WERI-Rb-1 (cell line): ENCODE measurements around the gene IRF1.

ENCODE experiments used
- DNase-seq: peaks from one replicate; pipeline ENCODE4 v3.0.0-alpha.2; 2020
- H3K27ac ChIP-seq: fragments of 250-450 bp; sonication (Bioruptor Pico); 2 replicates; pipeline ENCODE4 v1.5.1; 2020; ENCODE audit warnings: mild to moderate bottlenecking, moderate library complexity
- H3K27me3 ChIP-seq: fragments of 250-450 bp; sonication (Bioruptor Pico); 2 replicates; pipeline ENCODE4 v1.5.1; 2021; ENCODE audit warnings: mild to moderate bottlenecking, low read depth, moderate library complexity; ENCODE audit not compliant: insufficient read depth, severe bottlenecking
- H3K36me3 ChIP-seq: fragments of 250-450 bp; sonication (Bioruptor Pico); 2 replicates; pipeline ENCODE4 v1.5.1; 2020; ENCODE audit warnings: mild to moderate bottlenecking, moderate library complexity
- H3K4me3 ChIP-seq: 2 replicates; pipeline ENCODE4 v1.5.1; 2011; ENCODE audit warnings: low read depth, mild to moderate bottlenecking, control low read depth, low read length
- H3K9me3 ChIP-seq: fragments of 250-450 bp; sonication (Bioruptor Pico); 2 replicates; pipeline ENCODE4 v1.5.1; 2021; ENCODE audit warnings: mild to moderate bottlenecking, moderate library complexity; ENCODE audit not compliant: severe bottlenecking
- TF ChIP-seq, protein P1 (sequence below): IDR thresholded peaks from 2 replicates; pipeline ENCODE4 v1.5.1; 2011; ENCODE audit warnings: low read depth, mild to moderate bottlenecking, control low read depth, inconsistent platforms, low read length

Gene IRF1

DNA sequence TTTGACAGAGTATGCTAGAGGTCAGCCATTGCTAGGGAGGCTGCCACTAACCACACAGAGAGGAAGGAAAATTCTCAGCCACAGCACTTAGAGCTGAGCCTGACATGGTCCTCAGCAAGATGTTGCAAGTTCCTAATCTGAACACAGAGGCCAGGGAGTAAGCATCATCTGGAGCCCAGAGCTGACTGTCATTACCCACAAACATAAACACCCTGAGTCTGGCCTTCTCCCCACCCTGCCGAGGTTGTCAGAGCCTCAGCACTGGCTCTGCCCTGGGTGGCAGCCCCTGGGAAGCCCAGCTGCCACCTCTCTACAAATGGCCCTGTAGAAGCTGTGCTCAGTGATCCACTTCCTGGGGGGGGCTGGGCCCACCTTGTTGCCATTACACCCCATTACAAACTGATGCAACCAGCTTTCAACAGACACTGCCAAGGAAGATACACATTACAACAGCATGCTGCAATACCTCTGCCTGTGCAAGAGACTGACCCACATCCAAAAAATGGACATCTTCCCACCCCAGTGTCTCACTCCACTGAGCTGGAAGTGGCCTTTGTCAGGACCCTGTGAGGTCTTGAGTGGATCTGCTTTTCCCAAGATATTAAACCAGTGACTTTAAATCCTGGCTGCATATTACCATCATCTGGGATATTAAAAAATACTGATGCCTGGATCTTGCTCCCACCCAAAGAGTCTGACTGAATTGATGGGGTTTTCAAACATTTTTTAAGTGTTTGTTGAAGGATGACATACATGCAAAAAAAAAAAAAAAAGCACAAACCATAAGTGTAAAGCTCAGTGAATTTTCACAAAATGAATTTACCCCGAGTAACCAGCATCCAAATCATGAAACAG, 33.0 kb downstream of the IRF1 start:
- H3K27ac ChIP-seq: no peak overlapping the region
- DNase-seq: no peak
- H3K27me3 ChIP-seq: no peaks in the 10 kb centered on the region
- H3K4me3 ChIP-seq: no peak overlapping the region
- TF ChIP-seq, protein P1, sequence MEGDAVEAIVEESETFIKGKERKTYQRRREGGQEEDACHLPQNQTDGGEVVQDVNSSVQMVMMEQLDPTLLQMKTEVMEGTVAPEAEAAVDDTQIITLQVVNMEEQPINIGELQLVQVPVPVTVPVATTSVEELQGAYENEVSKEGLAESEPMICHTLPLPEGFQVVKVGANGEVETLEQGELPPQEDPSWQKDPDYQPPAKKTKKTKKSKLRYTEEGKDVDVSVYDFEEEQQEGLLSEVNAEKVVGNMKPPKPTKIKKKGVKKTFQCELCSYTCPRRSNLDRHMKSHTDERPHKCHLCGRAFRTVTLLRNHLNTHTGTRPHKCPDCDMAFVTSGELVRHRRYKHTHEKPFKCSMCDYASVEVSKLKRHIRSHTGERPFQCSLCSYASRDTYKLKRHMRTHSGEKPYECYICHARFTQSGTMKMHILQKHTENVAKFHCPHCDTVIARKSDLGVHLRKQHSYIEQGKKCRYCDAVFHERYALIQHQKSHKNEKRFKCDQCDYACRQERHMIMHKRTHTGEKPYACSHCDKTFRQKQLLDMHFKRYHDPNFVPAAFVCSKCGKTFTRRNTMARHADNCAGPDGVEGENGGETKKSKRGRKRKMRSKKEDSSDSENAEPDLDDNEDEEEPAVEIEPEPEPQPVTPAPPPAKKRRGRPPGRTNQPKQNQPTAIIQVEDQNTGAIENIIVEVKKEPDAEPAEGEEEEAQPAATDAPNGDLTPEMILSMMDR: no peak
- no peaks in the 10 kb centered on the region for H3K36me3 ChIP-seq
- no peaks in the 10 kb centered on the region for H3K9me3 ChIP-seq

DNA sequence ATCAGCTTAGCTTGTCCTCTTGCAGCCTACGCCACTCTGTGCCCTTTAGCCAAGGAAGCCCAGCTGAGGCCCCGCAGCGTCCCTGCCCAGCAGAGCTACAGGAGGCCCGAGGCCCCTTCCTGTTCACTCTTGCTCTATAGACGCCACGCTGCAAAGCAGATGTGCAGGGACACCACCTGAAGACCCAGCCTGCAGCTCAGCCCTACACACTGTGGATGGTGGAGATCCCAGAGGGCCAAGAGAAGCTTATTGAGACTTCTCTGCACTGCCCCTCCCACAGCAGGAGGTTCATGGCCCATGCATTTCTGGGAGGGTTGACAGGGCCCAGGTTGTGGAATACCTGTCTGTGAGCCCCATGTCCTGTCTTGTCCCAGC, 33.6 kb downstream of the IRF1 start:
- TF ChIP-seq, protein P1: no peak
- Histone ChIP-seq H3K36me3 (no peaks in the 10 kb centered on the region), H3K27ac (no peak overlapping the region), H3K4me3 (no peak overlapping the region), H3K27me3 (no peaks in the 10 kb centered on the region), H3K9me3 (no peaks in the 10 kb centered on the region)
- DNase-seq: no peak

DNA sequence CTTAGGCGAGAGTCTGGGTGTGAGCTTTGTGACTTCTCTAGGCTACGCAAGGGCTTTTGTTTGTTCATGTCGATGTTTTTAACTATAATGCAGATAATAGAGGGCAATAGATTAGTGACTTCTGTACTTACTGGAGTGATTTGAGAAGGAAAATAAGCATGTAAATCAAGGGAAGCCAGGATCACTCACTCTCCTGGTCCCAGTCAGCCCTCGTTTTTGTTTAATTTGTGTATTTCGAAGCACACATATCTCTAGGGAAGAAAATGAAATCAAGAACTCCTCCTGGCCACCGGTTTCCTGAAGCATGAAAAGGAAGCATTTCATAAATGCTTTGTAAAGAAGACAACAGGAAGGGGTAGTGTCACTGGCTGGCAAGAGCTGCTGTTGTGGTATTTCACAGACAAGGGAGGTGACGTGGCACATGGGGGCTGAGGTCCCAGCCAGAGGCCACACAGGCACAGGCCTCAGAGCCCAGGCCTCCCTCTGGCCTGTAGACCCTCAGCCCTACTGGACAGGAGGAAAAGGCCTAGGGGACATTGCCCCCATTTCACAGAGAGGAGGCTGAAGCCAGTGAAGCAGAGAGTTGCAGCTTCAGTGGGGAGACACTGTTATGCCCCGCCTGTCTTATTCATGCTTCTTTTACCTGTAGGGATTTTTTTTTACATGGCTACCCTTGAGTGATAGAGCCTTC, 34.1 kb downstream of the IRF1 start:
- H3K4me3 ChIP-seq: no peak overlapping the region
- no peaks in the 10 kb centered on the region for H3K27me3 ChIP-seq
- TF ChIP-seq, protein P1: no peak
- H3K36me3 ChIP-seq: no peaks in the 10 kb centered on the region
- DNase-seq: no peak
- no peaks in the 10 kb centered on the region for H3K9me3 ChIP-seq
- no peak overlapping the region for H3K27ac ChIP-seq

DNA sequence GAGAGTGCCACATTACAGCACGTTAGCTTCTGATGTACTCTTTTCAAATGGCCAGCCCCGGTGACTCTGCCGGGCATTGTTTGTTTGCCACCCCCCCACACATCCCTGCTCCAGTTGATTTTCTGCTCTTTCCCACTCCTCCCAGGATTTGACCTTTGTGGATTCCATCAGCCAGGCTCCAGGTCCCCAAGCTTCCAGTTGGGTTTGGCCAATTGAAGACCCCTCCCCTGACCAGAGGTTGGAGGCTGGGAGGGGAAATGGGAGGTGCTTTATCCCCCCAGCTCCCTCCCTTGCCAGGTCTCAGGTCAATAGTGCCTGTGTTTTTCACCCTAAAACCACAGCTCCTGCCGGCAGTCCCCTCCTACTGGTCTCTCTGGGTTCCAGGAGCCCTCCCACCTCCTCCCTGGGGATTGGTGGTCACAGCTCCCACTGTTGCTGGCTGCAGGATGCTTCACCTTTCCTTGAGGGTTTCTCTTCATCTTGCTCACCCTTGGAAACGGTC, 34.9 kb downstream of the IRF1 start:
- Histone ChIP-seq H3K27ac (no peak overlapping the region), H3K4me3 (no peak overlapping the region), H3K27me3 (no peaks in the 10 kb centered on the region), H3K9me3 (no peaks in the 10 kb centered on the region), H3K36me3 (no peaks in the 10 kb centered on the region)
- no peak for DNase-seq
- TF ChIP-seq, protein P1: no peak

DNA sequence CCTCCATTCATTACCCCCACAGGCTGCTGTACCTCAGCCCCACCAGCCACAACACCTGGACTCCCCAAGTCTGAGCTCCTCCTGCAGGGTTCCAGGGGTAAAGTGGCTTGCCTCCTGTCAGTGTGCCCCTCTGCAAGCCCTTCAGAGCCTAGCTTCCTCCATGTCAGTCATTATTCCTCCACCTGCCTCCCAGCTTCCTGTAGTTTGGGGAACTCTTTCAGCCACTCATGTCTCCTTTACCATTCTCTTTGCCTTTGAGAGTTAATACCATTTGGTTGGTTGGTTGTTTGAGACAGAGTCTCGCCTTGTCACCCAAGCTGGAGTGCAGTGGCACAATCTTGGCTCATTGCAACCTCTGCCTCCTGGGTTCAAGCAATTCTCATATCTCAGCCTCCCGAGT, 36.2 kb downstream of the IRF1 start:
- no peaks in the 10 kb centered on the region for H3K9me3 ChIP-seq
- H3K36me3 ChIP-seq: no peaks in the 10 kb centered on the region
- no peak for DNase-seq
- TF ChIP-seq, protein P1: no peak
- H3K27ac ChIP-seq: no peak overlapping the region
- no peak overlapping the region for H3K4me3 ChIP-seq
- H3K27me3 ChIP-seq: no peaks in the 10 kb centered on the region
